ENCODE measurements around the gene CAMSAP1. TPM values are rescaled to one million over a fixed set of nuclear protein-coding genes. Genes with fewer than 3 reads are reported as not detected.
A peak's percentile ranks its signal among the peaks of the same experiment; 100 is the strongest.

CAMSAP1 gene
- total and polyA plus RNA-seq, 2 donors (not counting 1 experiment from before 2014, with no cell fraction given), result 5.0 to 18.8 TPM

DNA sequence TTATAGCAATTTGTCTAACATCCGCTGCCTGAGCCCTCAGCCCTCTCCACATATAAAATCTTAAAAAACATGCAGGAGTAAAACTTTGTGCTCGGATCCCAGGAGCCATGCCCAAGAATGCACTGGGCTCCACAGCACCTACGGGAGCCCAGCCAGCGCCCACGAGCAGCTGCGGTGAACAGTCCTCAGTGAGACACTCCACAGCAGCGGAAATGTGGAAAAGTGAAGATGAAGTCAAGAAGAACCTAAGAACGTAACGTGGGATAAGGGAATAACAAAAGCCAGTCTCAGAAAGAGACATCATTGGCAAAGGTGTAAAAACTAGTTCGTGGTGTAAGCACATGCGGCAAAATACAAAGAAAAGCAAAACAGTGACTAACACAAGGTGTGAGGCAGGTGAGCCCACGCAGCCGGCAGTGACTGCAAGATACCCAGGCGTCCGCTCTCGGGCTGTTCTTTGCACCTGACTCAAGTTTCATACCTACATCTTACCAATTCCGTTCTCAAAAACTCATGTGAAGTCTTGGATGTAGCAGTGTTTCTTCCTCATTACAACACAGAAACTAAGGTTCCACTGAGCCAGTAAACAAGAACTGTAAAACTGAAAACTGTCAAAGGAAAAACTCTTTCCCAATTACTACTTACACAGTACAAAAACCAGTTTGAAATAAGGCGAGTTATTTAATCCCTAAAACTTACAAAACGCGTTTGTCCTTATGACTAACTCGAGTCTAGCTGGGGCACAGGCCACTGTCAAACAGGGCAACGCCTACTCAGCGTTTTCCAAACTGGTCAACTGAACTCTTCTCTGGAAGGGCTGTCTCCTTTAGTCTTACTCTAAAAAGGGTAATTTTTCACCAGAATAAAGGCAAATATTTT lies 1.7 kb downstream of the CAMSAP1 start:
- no peak overlapping the region for H2AFZ ChIP-seq (ENCODE audit: low read length)
- no peaks in the 10 kb centered on the region for H3K27me3 ChIP-seq (ENCODE audit: control insufficient read depth, insufficient read depth, low read length)
- H3K4me2 ChIP-seq (ENCODE audit: extremely low read depth, insufficient read depth, low read length), result peak overlapping the region; percentile 88
- peaks cover 2% of the 10 kb centered on the region for H4K20me1 ChIP-seq (ENCODE audit: control insufficient read depth, extremely low read depth, insufficient read depth, low read length)
- peaks cover 11% of the 10 kb centered on the region for H3K4me1 ChIP-seq (ENCODE audit: control insufficient read depth, extremely low read depth, insufficient read depth, low read length)
- no peaks in the 10 kb centered on the region for H3K36me3 ChIP-seq (ENCODE audit: control insufficient read depth, insufficient read depth, low read length)
- no peak overlapping the region for H3K9ac ChIP-seq (ENCODE audit: insufficient read depth, low read length)
- H3K4me3 ChIP-seq (replicated peaks in 1 of 4; ENCODE audit: control extremely low read depth in 1 of 4, insufficient read depth in 1 of 4, low read depth in 3 of 4, low read length in 4 of 4), result peak overlapping the region in 3 of 4 experiments; percentile 42 to 74 (median 65)
- H3K9me3 ChIP-seq (ENCODE audit: control insufficient read depth, insufficient read depth, low read depth, low read length), result no peaks in the 10 kb centered on the region
- DNase-seq (ENCODE audit: low read depth in 2 of 2), result peak in 1 of 2 donors; percentile 58
- no peak overlapping the region for H3K27ac ChIP-seq (ENCODE audit: insufficient read depth, low read length)
- TF ChIP-seq CTCF (conservative IDR thresholded peaks at IDR 0.05 in 1 of 2, IDR thresholded peaks at IDR 0.05 in 1 of 2; ENCODE audit: low read depth in 1 of 2, low read length in 2 of 2) (no peak), EZH2 (IDR thresholded peaks at IDR 0.05; ENCODE audit: low read length, missing control alignments) (no peak)
- H3K79me2 ChIP-seq (ENCODE audit: control insufficient read depth, insufficient read depth, low read length), result peaks cover 64% of the 10 kb centered on the region

GRCh38 chr9:135903786-135904520 lies 3.4 kb downstream of the CAMSAP1 start:
- Histone ChIP-seq H3K4me2 (ENCODE audit: extremely low read depth, insufficient read depth, low read length) (no peak overlapping the region), H3K9ac (ENCODE audit: insufficient read depth, low read length) (no peak overlapping the region), H3K9me3 (ENCODE audit: control insufficient read depth, insufficient read depth, low read depth, low read length) (no peaks in the 10 kb centered on the region), H3K4me1 (ENCODE audit: control insufficient read depth, extremely low read depth, insufficient read depth, low read length) (peaks cover 10% of the 10 kb centered on the region), H3K79me2 (ENCODE audit: control insufficient read depth, insufficient read depth, low read length) (peaks cover 67% of the 10 kb centered on the region), H3K27me3 (ENCODE audit: control insufficient read depth, insufficient read depth, low read length) (no peaks in the 10 kb centered on the region), H3K27ac (ENCODE audit: insufficient read depth, low read length) (no peak overlapping the region), H3K4me3 (replicated peaks in 1 of 4; ENCODE audit: control extremely low read depth in 1 of 4, insufficient read depth in 1 of 4, low read depth in 3 of 4, low read length in 4 of 4) (no peak overlapping the region), H3K36me3 (ENCODE audit: control insufficient read depth, insufficient read depth, low read length) (no peaks in the 10 kb centered on the region), H4K20me1 (ENCODE audit: control insufficient read depth, extremely low read depth, insufficient read depth, low read length) (peaks cover 2% of the 10 kb centered on the region), H2AFZ (ENCODE audit: low read length) (no peak overlapping the region)
- no peak for DNase-seq (ENCODE audit: low read depth in 2 of 2)
- TF ChIP-seq EZH2 (IDR thresholded peaks at IDR 0.05; ENCODE audit: low read length, missing control alignments), result no peak
- no peak for TF ChIP-seq CTCF (conservative IDR thresholded peaks at IDR 0.05 in 1 of 2, IDR thresholded peaks at IDR 0.05 in 1 of 2; ENCODE audit: low read depth in 1 of 2, low read length in 2 of 2)

DNA sequence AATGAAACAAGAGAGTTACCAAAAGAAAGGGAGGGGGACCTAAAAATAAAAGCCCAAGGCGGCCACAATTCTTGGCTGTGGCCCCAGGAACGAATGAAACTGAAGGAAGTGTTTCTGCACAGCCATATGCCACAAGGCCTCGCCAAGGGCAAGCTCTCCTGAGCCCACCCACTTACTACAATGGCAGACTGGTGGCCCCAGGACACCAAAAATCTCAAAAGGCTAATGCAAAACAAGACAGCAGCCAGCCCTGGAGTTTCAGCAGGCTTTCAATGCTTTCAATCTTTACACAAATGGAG lies 4.0 kb downstream of the CAMSAP1 start:
- H3K9me3 ChIP-seq (ENCODE audit: control insufficient read depth, insufficient read depth, low read depth, low read length), result no peaks in the 10 kb centered on the region
- DNase-seq (ENCODE audit: low read depth in 2 of 2), result no peak
- H3K9ac ChIP-seq (ENCODE audit: insufficient read depth, low read length), result no peak overlapping the region
- H3K27ac ChIP-seq (ENCODE audit: insufficient read depth, low read length), result no peak overlapping the region
- H4K20me1 ChIP-seq (ENCODE audit: control insufficient read depth, extremely low read depth, insufficient read depth, low read length), result peaks cover 2% of the 10 kb centered on the region
- TF ChIP-seq CTCF (conservative IDR thresholded peaks at IDR 0.05 in 1 of 2, IDR thresholded peaks at IDR 0.05 in 1 of 2; ENCODE audit: low read depth in 1 of 2, low read length in 2 of 2) (no peak), EZH2 (IDR thresholded peaks at IDR 0.05; ENCODE audit: low read length, missing control alignments) (no peak)
- no peak overlapping the region for H3K4me2 ChIP-seq (ENCODE audit: extremely low read depth, insufficient read depth, low read length)
- no peaks in the 10 kb centered on the region for H3K36me3 ChIP-seq (ENCODE audit: control insufficient read depth, insufficient read depth, low read length)
- no peak overlapping the region for H2AFZ ChIP-seq (ENCODE audit: low read length)
- H3K4me3 ChIP-seq (replicated peaks in 1 of 4; ENCODE audit: control extremely low read depth in 1 of 4, insufficient read depth in 1 of 4, low read depth in 3 of 4, low read length in 4 of 4), result no peak overlapping the region
- H3K79me2 ChIP-seq (ENCODE audit: control insufficient read depth, insufficient read depth, low read length), result peaks cover 62% of the 10 kb centered on the region
- H3K4me1 ChIP-seq (ENCODE audit: control insufficient read depth, extremely low read depth, insufficient read depth, low read length), result peaks cover 5% of the 10 kb centered on the region
- H3K27me3 ChIP-seq (ENCODE audit: control insufficient read depth, insufficient read depth, low read length), result no peaks in the 10 kb centered on the region
